HL-60/S4 treated with phorbol 12-myristate 13-acetate at 8.2 ng/mL for 4 days and 3 days (cell line): Measurements from ENCODE around the gene WNT11.

Experiments
- in situ Hi-C: fragments of 300-500 bp; cut with MboI; formaldehyde crosslinking; loops from 2 replicates; pipeline ENCODE4 v1.15.0; 2022; ENCODE audit warnings: low sequenced_read_pairs

The WNT11 gene

DNA sequence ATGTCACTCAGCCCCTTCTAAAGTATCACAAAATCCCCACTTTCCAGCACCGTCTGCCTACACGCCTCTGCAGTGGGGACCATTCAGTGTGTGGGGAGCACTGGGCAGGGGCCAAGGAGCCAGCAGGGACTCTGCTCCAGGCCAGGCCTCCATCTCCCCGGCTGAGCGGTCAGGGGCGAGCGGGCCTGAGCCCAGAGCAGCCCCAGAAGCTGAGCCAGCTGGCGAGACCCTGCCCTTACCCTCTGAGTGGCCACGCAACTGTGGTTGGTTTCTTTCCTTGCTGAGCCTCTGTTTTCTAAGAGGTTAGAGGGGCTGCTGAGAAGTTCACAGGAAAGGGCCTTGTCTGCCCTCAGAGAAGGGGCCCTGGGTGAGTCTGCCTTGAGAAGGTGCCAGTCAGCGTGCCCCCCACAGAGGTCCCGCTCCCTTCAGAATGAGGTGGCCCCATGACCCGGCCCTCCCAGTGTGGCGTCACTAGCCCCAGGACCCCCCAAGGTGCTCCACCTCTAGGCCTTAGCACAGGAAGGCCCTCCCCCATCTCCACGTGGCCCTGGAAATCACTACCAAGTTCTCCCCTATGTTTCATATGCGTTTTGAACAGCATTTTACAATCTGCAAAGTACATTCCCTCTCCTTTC lies 46.9 kb downstream of the WNT11 start:
- in situ Hi-C loops, result loop anchor here (10.0 kb wide), 1 partner anchor 265 kb away; no protein-coding TSS in a partner anchor

DNA sequence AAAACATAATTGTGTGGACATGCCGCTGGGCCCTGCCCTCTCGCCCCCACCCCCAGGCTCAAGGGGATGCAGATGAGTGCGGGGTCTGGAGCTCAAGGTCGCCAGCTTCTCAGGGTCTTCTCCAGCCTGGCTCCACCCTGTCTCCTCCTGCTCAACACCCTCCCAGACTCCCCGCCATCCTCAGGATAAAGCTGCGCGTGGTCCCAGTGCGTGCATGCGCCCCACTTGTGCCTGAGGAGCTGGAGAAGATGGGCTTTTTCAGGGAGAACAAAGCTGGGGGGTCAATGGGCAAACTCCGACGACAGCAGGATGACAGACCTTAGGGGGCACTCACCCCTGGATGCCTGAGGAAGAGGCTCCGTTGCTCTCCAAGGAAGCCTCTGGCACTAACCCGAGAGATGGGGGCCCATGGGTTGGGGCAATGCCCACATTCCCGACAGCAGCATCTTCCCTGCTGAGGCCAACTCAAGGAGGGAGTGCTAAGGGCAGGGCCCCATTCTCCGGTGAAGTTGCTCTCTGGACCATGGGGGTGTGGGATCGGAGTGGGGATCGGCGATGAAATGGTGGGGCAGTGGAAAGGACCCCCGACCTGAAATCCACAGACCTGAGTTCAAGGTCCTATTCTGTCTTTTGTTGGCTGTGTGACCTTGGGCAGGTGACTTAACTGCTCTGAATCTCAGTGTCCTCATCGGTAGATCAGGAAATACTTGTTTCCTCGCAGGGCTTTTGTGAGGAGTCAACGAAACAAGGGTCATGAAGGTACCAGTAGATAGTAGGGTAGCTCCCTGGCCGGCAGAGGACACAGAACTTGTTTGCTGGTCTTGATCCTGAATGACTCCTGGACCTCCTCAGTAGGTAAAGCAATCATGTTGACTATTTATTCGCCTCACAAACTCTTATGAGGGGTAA lies 47.7 kb downstream of the WNT11 start:
- in situ Hi-C loops, result loop anchor here (10.0 kb wide), 1 partner anchor 264 kb away; no protein-coding TSS in a partner anchor

DNA sequence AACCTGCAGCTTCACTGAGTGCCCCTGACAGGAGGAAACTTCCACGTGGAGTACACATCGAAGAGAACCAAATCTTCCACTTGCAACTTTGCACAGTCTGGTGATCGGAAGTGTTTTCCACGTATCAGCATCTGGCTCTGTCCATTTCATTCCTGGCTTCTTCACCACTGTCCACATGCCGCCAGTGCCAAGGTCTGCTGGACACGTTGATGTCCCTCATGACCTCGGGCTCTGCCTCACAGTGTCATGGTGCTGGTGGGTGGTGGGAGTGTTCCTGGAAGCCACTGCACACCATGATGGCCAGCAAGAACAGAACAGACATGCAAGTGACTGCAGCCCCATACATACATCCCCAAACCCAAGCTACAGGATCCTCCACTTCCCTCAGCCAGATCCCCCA lies 48.4 kb downstream of the WNT11 start:
- in situ Hi-C loops, result loop anchor here (10.0 kb wide), 1 partner anchor 263 kb away; no protein-coding TSS in a partner anchor

DNA sequence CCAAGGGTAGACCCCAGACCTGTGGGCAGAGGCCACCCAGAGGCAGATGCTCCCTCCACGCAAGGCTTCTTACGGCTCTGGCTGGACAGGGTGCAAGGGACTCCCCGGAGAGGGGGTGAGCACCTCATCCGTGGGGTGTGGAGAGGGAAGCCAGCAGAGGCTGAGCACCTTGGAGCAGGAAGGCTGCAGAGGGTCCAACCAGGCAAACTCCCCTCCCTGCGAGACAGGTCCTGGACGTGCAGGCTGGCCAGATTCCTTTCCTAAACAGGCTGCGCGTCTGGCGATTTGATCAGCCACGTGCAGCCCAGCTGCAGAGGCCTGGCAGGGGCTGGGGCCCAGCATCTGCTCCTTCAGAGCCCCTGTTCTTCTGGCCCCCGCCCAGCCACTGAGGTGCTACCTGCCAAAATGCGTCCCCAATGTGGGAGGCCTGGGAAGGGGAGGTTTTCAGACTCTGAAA lies 49.3 kb downstream of the WNT11 start:
- in situ Hi-C loops, result loop anchor here (10.0 kb wide), 1 partner anchor 262 kb away; no protein-coding TSS in a partner anchor

DNA sequence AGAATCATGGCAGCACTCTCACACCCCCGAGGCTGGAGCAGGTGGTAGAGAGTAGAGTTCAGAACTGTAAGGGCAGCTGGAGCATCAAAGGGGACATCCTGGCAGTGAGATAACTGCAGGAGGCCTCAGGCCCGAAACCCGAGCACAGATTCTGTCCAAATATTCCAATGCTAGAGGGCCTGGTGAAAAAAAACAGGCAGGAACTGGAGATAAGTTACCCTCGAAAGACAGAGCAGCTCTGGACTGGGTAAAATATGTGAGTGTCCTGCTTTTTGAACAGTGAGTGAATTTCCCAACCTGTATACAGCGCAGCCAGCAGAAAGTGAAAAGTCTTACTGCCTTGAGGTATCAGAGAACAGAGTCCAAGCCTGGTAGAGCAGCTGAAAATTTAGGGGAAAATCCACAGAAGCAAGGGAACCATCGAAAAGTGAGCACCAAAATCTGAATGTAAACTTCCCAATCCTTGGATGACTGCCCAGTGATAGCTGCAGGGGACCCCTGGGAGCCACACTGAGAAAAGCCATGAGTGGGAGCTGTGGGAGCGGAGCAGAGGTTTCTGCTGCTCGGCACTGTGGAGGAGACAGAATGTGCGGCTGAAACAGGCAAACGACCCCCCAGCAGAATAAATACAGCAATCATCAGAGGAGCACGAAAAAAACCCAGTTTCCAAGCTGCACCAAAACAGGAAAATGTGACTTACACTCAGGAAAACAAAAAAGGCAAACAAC lies 50.6 kb downstream of the WNT11 start:
- in situ Hi-C loops, result loop anchor here (10.0 kb wide), 1 partner anchor 261 kb away; no protein-coding TSS in a partner anchor

DNA sequence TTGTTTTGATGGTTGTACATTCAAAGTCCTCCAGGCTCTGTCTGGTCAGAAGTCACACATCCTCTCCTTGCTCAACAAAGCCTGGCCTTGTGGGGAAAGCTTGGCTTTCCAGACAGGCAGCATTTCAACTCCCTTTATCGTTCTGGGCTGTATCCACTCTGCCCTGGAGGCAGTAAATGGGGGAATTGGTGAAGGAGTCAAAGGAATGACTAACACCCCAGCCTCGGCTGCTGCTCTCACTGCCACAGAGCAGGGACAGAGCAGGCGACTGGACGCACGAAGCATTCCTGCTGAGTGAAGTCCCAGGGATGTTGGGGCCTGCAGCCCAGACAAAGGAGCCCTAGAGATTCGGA lies 52.8 kb downstream of the WNT11 start:
- in situ Hi-C loops, result loop anchor here (10.0 kb wide), 1 partner anchor 259 kb away; no protein-coding TSS in a partner anchor

DNA sequence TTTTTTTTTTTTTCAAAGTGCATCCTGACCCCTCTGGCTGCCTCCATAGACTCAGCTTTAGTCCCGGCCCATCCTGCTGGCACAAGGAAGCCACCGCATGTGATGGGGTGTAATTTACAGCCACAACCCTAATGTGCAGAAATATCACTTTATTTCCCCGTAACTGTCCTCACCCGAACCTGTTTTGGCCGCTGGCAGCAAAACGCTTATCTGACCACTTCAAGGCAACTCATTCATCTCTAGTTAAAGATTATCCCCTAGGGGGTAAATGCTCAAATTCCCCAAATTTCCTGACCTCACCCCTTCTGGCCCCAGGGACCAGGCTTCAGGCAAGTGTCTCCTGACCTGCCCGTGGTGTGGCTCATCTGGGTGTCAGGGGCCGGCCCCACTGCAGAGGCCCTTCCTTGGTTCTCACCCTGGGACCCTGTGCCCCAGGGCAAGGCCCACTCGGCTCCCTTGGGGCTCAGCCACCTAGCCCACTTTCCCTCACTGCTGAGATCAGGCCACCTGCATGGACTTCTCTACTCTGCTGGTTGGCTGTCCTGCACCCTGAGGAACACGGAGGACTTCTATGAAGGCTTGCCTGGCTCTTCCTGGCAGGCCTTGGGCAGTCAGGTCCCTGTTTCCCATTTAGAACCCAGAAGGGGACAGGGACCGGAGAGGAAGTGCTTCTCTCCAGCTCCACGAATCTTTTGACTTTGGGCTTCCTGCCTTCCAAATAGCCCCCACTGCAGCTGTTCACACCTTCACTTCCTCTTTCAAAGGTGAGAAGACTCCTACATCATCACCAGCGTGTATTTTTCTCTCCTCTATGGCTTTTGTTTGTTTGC lies 53.3 kb downstream of the WNT11 start:
- in situ Hi-C loops, result loop anchor here (10.0 kb wide), 1 partner anchor 258 kb away; no protein-coding TSS in a partner anchor

DNA sequence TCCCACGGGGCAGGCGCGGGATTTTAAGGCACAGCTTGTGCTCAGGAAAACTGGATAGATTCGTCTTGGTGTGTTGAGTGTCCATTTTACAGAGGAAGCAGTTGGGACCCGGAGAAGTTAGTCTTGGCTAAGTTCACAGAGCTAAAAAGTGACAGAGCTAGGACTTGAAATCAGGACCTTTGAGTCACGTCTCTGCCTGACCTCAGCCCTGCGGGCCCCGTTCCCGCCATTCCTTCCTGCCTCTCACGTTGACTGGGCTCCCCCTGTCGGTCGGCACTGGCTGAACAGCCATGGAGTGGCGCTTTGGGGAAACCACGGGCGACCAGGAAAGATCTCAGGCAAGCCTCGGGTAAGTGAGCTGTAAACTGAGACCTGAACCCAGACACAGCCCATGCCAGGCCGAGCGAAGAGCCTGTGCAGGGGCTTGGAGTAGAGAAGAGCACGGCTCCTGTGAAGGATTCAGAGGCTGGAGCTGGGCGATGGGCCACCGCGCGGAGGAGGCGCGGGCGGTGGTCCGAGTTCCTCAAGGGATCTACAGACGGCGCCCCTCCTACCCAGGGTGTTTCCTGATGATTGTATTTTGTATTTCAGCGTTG lies 54.1 kb downstream of the WNT11 start:
- in situ Hi-C loops, result loop anchor here (10.0 kb wide), 1 partner anchor 257 kb away; no protein-coding TSS in a partner anchor

DNA sequence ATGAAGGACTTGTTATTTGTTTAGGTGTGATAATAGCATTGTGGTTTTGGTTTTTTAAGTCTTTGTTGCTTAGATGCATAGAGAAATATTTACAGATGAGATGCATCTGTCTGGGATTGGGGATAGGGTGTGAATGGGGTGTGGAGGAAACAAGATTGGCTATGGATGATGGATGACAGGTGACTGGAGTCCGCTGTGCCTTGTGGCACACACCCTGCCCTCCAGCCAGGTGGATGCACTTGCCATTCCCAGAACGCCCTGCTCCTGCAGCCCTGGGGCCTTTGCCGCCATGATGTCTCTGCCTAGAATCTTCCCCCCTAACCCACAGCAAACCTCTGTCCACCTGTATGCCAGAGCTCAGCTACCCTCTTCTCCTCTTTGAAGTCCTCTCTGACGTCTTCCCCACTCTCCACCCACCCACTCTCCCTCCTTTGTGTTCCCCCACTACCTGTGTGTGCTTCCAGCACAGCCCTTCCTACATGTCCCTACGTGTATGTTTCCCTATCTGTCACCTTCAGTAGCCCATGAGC lies 54.7 kb downstream of the WNT11 start:
- in situ Hi-C loops, result loop anchor here (10.0 kb wide), 1 partner anchor 257 kb away; no protein-coding TSS in a partner anchor

DNA sequence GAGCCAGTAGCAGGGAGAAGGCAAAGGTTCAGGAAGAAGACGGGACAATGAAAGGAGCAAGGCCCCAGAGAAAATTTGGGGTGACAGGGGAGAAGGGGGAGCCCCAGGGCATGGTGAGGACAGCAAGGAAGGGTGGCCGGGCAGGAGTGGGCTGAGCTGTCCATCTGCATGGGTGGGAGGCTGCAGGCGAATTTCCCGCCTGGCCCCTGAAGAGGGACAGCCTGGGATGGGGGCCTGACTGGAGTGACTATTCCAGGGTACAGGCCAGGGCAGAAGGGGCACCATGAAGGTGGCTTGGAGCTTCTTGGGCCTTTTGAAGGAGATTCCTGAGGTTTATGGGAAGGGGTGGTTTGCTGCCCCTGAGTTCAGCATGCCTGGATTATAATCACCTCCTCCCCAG lies 56.2 kb downstream of the WNT11 start:
- in situ Hi-C loops, result loop anchor here (10.0 kb wide), 1 partner anchor 255 kb away; no protein-coding TSS in a partner anchor

DNA sequence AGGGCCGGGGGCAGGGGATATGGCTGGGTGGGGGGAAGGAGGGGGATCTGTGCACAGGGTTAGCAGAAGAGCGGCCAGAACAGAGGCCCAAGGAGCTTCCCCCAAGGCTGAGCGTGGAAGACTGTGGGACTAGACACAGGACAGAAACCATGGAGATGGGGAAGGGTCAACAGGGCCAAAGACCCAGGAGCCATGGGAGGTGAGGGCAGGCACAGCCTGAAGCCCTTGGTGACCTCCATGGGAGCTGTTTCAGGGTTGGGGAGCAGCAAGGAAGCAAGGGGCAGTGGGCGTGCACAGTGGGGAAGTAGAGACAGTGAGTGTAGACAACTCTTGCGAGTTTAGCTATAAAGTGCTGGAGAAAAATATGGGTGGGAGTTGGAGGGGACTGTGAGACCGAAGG lies 56.6 kb downstream of the WNT11 start:
- in situ Hi-C loops, result loop anchor here (10.0 kb wide), 1 partner anchor 255 kb away; no protein-coding TSS in a partner anchor

DNA sequence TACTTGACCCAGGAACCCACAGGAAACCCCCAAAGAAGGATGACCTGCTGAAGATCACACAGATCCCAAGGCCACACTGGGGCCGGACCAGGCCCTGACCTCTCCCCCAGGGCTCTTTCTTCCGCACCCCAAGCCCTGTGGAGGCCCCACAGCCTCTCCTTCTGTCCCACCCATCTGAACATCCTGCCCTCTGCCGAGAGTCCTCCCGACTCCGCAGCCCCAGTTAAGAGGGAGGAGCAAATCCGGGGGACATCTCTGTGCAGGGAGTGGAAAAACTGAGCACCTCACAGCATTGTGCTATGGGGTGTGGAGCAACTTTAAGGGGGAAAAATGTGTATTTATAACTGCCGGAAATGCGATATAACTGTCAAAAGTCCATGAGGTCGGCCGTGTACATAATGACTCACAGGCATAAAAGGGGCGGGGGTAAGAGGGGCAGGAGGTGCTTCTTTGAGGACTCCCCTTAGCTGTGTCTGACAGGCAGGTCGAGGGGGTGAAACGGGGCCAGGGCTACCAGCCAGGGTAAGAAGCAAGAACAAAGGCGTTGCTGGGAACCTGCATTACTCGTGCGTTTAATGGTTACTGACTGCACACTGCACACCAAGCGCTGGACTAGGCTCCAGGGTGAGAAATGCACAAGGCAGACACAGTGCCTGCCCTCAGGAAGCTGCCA lies 57.2 kb downstream of the WNT11 start:
- in situ Hi-C loops, result no loop called here

DNA sequence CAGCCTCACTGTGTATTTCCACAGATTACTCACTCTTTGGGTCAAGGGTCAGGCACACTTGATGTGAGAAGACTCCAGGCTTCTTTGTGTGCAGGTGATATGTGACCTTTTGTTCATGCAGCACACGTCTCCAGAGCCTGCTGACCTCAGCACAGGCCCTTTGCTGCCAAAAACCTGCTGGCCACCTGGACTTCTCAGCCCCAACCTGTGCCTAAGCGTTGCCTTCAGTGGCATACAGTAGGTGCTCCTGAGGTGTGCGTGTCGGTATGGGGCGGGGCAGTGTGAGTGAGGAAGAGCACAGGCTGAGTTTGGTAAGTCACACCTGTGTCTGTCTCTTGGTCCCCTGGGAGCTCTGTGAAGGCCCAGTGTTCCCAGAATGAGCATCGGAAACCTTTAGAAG lies 58.1 kb downstream of the WNT11 start:
- in situ Hi-C loops, result no loop called here

DNA sequence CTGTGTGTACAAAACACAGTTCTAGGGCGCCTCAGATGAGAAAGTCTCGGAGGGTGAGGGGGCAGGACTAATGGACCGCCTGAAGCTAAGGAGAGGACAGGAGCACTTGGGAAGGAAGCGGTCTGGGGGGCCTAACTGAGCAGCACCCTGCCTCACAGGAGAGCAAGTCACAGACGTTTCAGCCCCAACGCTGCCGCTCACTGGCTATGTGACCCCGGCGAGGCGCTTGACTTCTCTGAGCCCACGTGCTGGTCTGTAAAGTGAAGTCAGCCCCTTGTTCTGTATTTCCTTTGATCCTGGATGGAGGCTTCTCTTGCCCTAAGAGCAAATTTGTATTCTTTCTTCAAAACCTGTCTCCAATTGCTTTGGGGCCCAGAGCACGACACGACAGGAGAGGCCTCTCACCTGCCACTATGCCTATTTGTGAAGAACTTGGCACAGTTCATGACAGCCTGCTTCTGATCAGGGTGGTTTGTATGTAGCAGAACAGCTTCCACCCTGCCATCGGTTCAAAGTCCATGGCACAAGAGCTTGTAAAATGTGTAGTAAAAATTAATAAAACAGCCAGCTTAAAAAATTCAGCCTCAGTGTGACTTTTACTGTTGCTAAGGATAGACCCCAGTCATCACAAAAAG lies 59.1 kb downstream of the WNT11 start:
- in situ Hi-C loops, result no loop called here

DNA sequence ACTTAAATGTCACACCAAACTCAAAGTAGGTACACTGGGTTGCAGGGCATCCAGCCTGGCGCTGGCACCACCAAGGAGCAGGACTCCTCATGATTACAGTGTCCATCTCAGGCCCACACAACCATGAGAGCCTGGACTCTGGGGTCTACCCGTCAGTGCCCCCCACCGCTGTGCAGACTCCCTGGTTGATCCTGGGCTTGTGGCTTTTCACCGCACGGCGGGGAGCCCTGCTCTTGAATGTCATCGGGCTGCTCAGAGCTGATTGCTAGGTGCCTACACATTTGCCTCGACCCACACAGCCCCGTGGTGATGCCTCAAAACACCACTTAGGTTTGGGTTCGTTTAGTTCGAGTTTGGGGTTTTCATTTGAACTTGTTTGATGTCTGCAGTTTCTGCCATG lies 63.0 kb downstream of the WNT11 start:
- in situ Hi-C loops, result no loop called here

DNA sequence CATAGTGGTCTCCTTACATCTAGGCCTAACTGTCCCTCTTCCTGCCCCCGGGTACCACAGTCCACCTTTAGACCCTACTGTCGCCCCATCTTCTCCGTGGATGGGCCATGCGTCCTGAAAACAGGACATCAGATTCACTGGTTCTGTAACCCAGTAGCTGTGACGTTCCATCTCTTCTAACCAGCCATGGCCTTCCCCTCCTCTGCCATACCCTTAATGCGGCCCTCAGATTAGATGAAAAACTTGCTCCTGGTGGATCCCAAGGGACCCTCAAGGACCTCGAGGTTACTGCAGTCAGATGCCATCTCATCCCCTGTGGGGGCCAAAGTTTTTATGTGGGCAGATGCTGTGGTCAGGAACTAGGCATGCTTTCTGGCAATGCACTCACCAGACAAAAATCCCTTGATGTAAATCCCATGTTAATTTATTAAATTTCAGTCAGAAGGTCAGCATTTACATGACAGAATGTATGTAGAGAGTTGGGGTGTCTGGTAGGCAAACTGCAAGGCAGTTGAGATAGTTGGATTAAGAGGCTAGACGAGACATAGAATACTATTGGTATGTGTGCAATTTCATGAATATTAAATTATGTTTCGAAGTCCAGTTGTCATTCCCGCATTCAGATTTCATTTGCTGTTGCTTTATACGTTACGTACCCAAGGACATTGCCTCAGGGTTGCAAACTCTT lies 64.3 kb downstream of the WNT11 start:
- in situ Hi-C loops, result no loop called here

DNA sequence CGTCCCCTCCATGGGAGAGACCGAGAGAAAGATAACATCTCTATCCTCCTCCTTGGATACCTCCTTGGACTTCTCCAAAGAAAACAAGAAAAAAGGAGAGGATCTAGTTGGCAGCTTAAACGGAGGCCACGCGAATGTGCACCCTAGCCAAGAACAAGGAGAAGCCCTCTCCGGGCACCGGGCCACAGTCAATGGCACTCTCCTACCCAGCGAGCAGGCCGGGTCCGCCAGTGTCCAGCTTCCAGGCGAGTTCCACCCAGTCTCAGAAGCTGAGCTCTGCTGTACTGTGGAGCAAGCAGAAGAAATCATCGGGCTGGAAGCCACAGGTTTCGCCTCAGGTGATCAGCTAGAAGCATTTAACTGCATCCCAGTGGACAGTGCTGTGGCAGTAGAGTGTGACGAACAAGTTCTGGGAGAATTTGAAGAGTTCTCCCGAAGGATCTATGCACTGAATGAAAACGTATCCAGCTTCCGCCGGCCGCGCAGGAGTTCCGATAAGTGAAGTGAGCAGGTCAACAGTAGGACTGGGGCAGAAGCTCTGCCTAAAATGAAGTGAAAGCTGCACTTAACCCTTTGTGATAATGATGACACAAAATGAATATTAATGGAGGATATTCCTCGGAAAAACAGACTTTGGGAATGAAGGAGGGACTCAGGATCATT lies 65.3 kb downstream of the WNT11 start:
- in situ Hi-C loops, result no loop called here
